Activated CD4-positive, alpha-beta T cell treated with anti-CD3 and anti-CD28 coated beads, Interleukin-2, amount 10 ng/mL, durations not matched to agents 7 days and 5 days (primary cell): ENCODE measurements around the gene CREBZF. TPM values are rescaled to one million over a fixed set of nuclear protein-coding genes. Genes with fewer than 3 reads are reported as not detected.
"Not testable (repeated sequence)": the region's sequence is repeated elsewhere in the genome, so short reads cannot be mapped to it uniquely, and the experiment has no call there.

ENCODE experiments used
- CTCF ChIA-PET: fragments of 350-600 bp; sonication (Branson Sonifier 250); formaldehyde crosslinking; loops from one replicate; lab custom pipeline; 2021; ENCODE audit warnings: antibody characterized with exemption; lab: Charles Lee
- POLR2A ChIA-PET: fragments of 350-600 bp; sonication (Branson Sonifier 250); formaldehyde crosslinking; loops from one replicate; lab custom pipeline; 2021; ENCODE audit warnings: antibody characterized with exemption; lab: Charles Lee
- DNase-seq: peaks from one replicate; pipeline ENCODE4 v3.0.0-alpha.2; 2020
- H3K27ac Mint-ChIP-seq: one replicate; pipeline ENCODE4 v1.8.0; 2021; ENCODE audit warnings: mild to moderate bottlenecking, moderate library complexity, mixed read lengths
- H3K27me3 Mint-ChIP-seq: one replicate; pipeline ENCODE4 v1.8.0; 2021; ENCODE audit warnings: mixed read lengths
- H3K36me3 Mint-ChIP-seq: one replicate; pipeline ENCODE4 v1.8.0; 2021; ENCODE audit warnings: low read depth, mixed read lengths
- H3K4me1 Mint-ChIP-seq: one replicate; pipeline ENCODE4 v1.8.0; 2021; ENCODE audit warnings: mixed read lengths
- H3K4me3 Mint-ChIP-seq: one replicate; pipeline ENCODE4 v1.8.0; 2021; ENCODE audit warnings: mild to moderate bottlenecking, moderate library complexity, mixed read lengths
- H3K9me3 Mint-ChIP-seq: one replicate; pipeline ENCODE4 v1.8.0; 2021; ENCODE audit warnings: mixed read lengths
- total RNA-seq, 2 experiments: library from RNA; stranded (reverse); gene quantifications; one replicate each; pipeline ENCODE4 v1.2.3, GENCODE V29; 2021

Gene CREBZF
- total RNA-seq, 2 experiments from 2014 or later: 55.5 to 57.2 TPM

GRCh38 chr11:85663753-85664614 is 945 bp downstream of the CREBZF start:
- peak overlapping the region; percentile 100 for H3K27ac Mint-ChIP-seq
- no peaks in the 10 kb centered on the region for H3K27me3 Mint-ChIP-seq
- POLR2A ChIA-PET: interaction anchor here (0.6 kb wide), 1 partner anchor 207 kb away, joined by 9 read pairs; no protein-coding TSS in a partner anchor
- CTCF ChIA-PET: interaction anchor here (0.6 to 2.8 kb wide), 8 partner anchors 15 to 191 kb away, joined by 3 to 16 read pairs (median 3); partner anchors contain the start of gene TMEM126A
- H3K9me3 Mint-ChIP-seq: no peaks in the 10 kb centered on the region
- H3K4me1 Mint-ChIP-seq: peaks cover 40% of the 10 kb centered on the region
- peaks cover 45% of the 10 kb centered on the region for H3K36me3 Mint-ChIP-seq
- peak; percentile 92 for DNase-seq
- H3K4me3 Mint-ChIP-seq: peak overlapping the region; percentile 100

GRCh38 chr11:85663080-85663752 is 1.7 kb downstream of the CREBZF start:
- ChIA-PET POLR2A (interaction anchor here (0.6 kb wide), 1 partner anchor 208 kb away, joined by 9 read pairs; no protein-coding TSS in a partner anchor), CTCF (interaction anchor here (0.6 to 2.8 kb wide), 4 partner anchors 15 to 191 kb away, joined by 3 to 16 read pairs (median 4); partner anchors contain the start of gene TMEM126A)
- Mint-ChIP-seq H3K27me3 (no peaks in the 10 kb centered on the region), H3K9me3 (no peaks in the 10 kb centered on the region), H3K4me3 (peak overlapping the region; percentile 100), H3K27ac (peak overlapping the region; percentile 100), H3K36me3 (peaks cover 49% of the 10 kb centered on the region), H3K4me1 (peaks cover 46% of the 10 kb centered on the region)
- DNase-seq: no peak

GRCh38 chr11:85661972-85662664 is 2.8 kb downstream of the CREBZF start:
- DNase-seq: no peak
- POLR2A ChIA-PET: interaction anchor here (0.6 kb wide), 1 partner anchor 34 kb away, joined by 3 read pairs; the partner anchor contains the start of gene TMEM126B
- Mint-ChIP-seq H3K27me3 (no peaks in the 10 kb centered on the region), H3K4me3 (peak overlapping the region; percentile 100), H3K36me3 (peaks cover 51% of the 10 kb centered on the region), H3K27ac (peak overlapping the region; percentile 9), H3K4me1 (peaks cover 49% of the 10 kb centered on the region), H3K9me3 (no peaks in the 10 kb centered on the region)
- CTCF ChIA-PET: interaction anchor here (0.9 to 1.3 kb wide), 2 partner anchors 43 to 86 kb away, joined by 3 to 4 read pairs; no protein-coding TSS in a partner anchor

GRCh38 chr11:85658180-85658579 is 6.7 kb downstream of the CREBZF start:
- no peak for DNase-seq
- Mint-ChIP-seq H3K27me3 (no peaks in the 10 kb centered on the region), H3K9me3 (no peaks in the 10 kb centered on the region), H3K27ac (no peak overlapping the region), H3K4me3 (no peak overlapping the region), H3K4me1 (peaks cover 54% of the 10 kb centered on the region), H3K36me3 (peaks cover 54% of the 10 kb centered on the region)
- ChIA-PET CTCF (interaction anchor here (1.5 kb wide), 1 partner anchor 10 kb away, joined by 3 read pairs; no protein-coding TSS in a partner anchor), POLR2A (no interaction called here)

- Mint-ChIP-seq H3K4me1 (peaks cover 57% of the 10 kb centered on the region), H3K27ac (no peak overlapping the region), H3K4me3 (no peak overlapping the region), H3K27me3 (no peaks in the 10 kb centered on the region), H3K36me3 (peaks cover 48% of the 10 kb centered on the region), H3K9me3 (no peaks in the 10 kb centered on the region)
- DNase-seq: no peak
- ChIA-PET CTCF (interaction anchor here (0.6 kb wide), 1 partner anchor 611 kb away, joined by 3 read pairs; no protein-coding TSS in a partner anchor), POLR2A (no interaction called here)
Observed at GRCh38 chr11:85656777-85657176, 8.2 kb downstream of the CREBZF start.

GRCh38 chr11:85654343-85654742 is 10.6 kb downstream of the CREBZF start:
- H3K27me3 Mint-ChIP-seq, POLR2A ChIA-PET, H3K4me3 Mint-ChIP-seq, H3K9me3 Mint-ChIP-seq, H3K27ac Mint-ChIP-seq, DNase-seq: not testable (repeated sequence)
- Mint-ChIP-seq H3K36me3 (peaks cover 31% of the 10 kb centered on the region), H3K4me1 (peaks cover 49% of the 10 kb centered on the region)
- CTCF ChIA-PET: interaction anchor here (1.4 kb wide), 1 partner anchor 11 kb away, joined by 4 read pairs; the partner anchor contains the start of gene CREBZF

- peaks cover 51% of the 10 kb centered on the region for H3K4me1 Mint-ChIP-seq
Observed at GRCh38 chr11:85652786-85653447, 12.0 kb downstream of the CREBZF start.

GRCh38 chr11:85651118-85651517 is 13.8 kb downstream of the CREBZF start:
- H3K4me1 Mint-ChIP-seq: peaks cover 50% of the 10 kb centered on the region
- H3K27me3 Mint-ChIP-seq: no peaks in the 10 kb centered on the region
- ChIA-PET CTCF (interaction anchor here (0.8 to 2.3 kb wide), 2 partner anchors 14 to 15 kb away, joined by 4 to 7 read pairs; no protein-coding TSS in a partner anchor), POLR2A (no interaction called here)
- H3K9me3 Mint-ChIP-seq: no peaks in the 10 kb centered on the region
- no peak for DNase-seq
- no peak overlapping the region for H3K27ac Mint-ChIP-seq
- peaks cover 17% of the 10 kb centered on the region for H3K36me3 Mint-ChIP-seq
- H3K4me3 Mint-ChIP-seq: no peak overlapping the region

More at GRCh38 chr11:85652786-85653447, 12.0 kb downstream of the CREBZF start:
- peaks cover 25% of the 10 kb centered on the region for H3K36me3 Mint-ChIP-seq
- H3K27me3 Mint-ChIP-seq: no peaks in the 10 kb centered on the region
- POLR2A ChIA-PET: no interaction called here
- H3K4me3 Mint-ChIP-seq: no peak overlapping the region
- H3K9me3 Mint-ChIP-seq: no peaks in the 10 kb centered on the region
- CTCF ChIA-PET: interaction anchor here (0.6 kb wide), 1 partner anchor 47 kb away, joined by 4 read pairs; no protein-coding TSS in a partner anchor
- no peak overlapping the region for H3K27ac Mint-ChIP-seq
- no peak for DNase-seq

- H3K4me1 Mint-ChIP-seq: peaks cover 40% of the 10 kb centered on the region
- DNase-seq: peak; percentile 92
- ChIA-PET CTCF (interaction anchor here (0.7 to 3.0 kb wide), 8 partner anchors 12 to 207 kb away, joined by 3 to 16 read pairs (median 3); partner anchors contain the start of genes CCDC83, CREBZF and TMEM126B), POLR2A (interaction anchor here (0.6 to 1.3 kb wide), 2 partner anchors 20 to 52 kb away, joined by 3 to 5 read pairs; partner anchors contain the start of genes DLG2 and TMEM126B)
- no peaks in the 10 kb centered on the region for H3K9me3 Mint-ChIP-seq
- peaks cover 24% of the 10 kb centered on the region for H3K27me3 Mint-ChIP-seq
- H3K36me3 Mint-ChIP-seq: peaks cover 10% of the 10 kb centered on the region
- H3K4me3 Mint-ChIP-seq: peak within 1 kb of the TSS; percentile 99
- H3K27ac Mint-ChIP-seq: peak within 1 kb of the TSS; percentile 98
Observed at GRCh38 chr11:85647604-85648299, 17.2 kb downstream of the CREBZF start, which contains the start of gene TMEM126A. TSS of gene TMEM126A (plus strand) at chr11:85647967. CDS start at chr11:85650256, 2,289 bp downstream.

GRCh38 chr11:85647078-85647477 is 17.9 kb downstream of the CREBZF start:
- Mint-ChIP-seq H3K36me3 (peaks cover 7% of the 10 kb centered on the region), H3K27me3 (peaks cover 28% of the 10 kb centered on the region), H3K27ac (peak overlapping the region; percentile 98), H3K4me3 (peak overlapping the region; percentile 99), H3K9me3 (no peaks in the 10 kb centered on the region), H3K4me1 (peaks cover 36% of the 10 kb centered on the region)
- no peak for DNase-seq
- POLR2A ChIA-PET: interaction anchor here (0.6 to 1.3 kb wide), 2 partner anchors 19 to 53 kb away, joined by 3 to 5 read pairs; partner anchors contain the start of genes DLG2 and TMEM126B
- CTCF ChIA-PET: interaction anchor here (0.7 to 3.0 kb wide), 7 partner anchors 12 to 208 kb away, joined by 3 to 16 read pairs (median 3); partner anchors contain the start of genes CCDC83 and CREBZF
